ENCODE data around the gene GDF3. TPM values are rescaled to one million over a fixed set of nuclear protein-coding genes. Genes with fewer than 3 reads are reported as not detected.

The GDF3 gene
- total and polyA plus RNA-seq, 9 of the 15 experiments (the other 6 are each of a cell fraction or from before 2014, with no cell fraction given), result not detected

- H4K20me1 ChIP-seq (replicated peaks; ENCODE audit: control insufficient read depth, insufficient read depth, low read length), result no peaks in the 10 kb centered on the region
- ChIA-PET CTCF (ENCODE audit: low intra/inter-chr PET ratio) (no interaction called here), POLR2A (no interaction called here)
- WGBS (ENCODE audit: insufficient coverage, low coverage, missing lambda C conversion rate), result 10% methylated on average over 8 of the region's 9 CpGs
- DNase-seq (ENCODE audit: extremely low read depth in 1 of 4, low spot score in 3 of 4) (no peak), ATAC-seq (no peak), FAIRE-seq (no peak)
- H3K27me3 ChIP-seq (ENCODE audit: control insufficient read depth in 2 of 2, insufficient read depth in 2 of 2, low read length in 2 of 2), result peaks cover 0 to 4% of the 10 kb centered on the region in 2 experiments; a peak in 1 of 5 replicates
- H3K36me3 ChIP-seq (ENCODE audit: control insufficient read depth, insufficient read depth, low read length), result no peaks in the 10 kb centered on the region
- H3K4me1 ChIP-seq (replicated peaks in 1 of 2; ENCODE audit: control insufficient read depth in 2 of 2, insufficient read depth in 2 of 2, low read length in 2 of 2), result no peaks in the 10 kb centered on the region; a peak in 1 of 5 replicates
- intact Hi-C loops (cut with micrococcal nuclease) (no loop called here), in situ Hi-C loops (cut with MboI) (loop anchor here (10.0 kb wide), 1 partner anchor 125 kb away; no protein-coding TSS in a partner anchor)
- no peak overlapping the region for H3K27ac ChIP-seq (ENCODE audit: extremely low read depth, low read depth, low read length)
- no peaks in the 10 kb centered on the region for H3K9me3 ChIP-seq (replicated peaks; ENCODE audit: control insufficient read depth, insufficient read depth, low read depth, low read length)
- no TSS peak for BruUV-seq (replicated peaks)
- no peak overlapping the region for H3K4me2 ChIP-seq (ENCODE audit: insufficient read depth, low read length)
- TF ChIP-seq CLOCK (CRISPR knock-in tag; IDR thresholded peaks at IDR 0.05; ENCODE audit: borderline replicate concordance), result no peak
- TF ChIP-seq HBP1 (CRISPR knock-in tag; IDR thresholded peaks at IDR 0.05), result no peak
- no peak for TF ChIP-seq ZBTB9 (CRISPR knock-in tag; IDR thresholded peaks at IDR 0.05)
- no peak for TF ChIP-seq ZBTB7A (IDR thresholded peaks at IDR 0.05; ENCODE audit: borderline replicate concordance, control insufficient read depth, low read depth, low read length)
- TF ChIP-seq NFATC3 (IDR thresholded peaks at IDR 0.05), result no peak
- TF ChIP-seq ZNF609 (CRISPR knock-in tag; IDR thresholded peaks at IDR 0.05; ENCODE audit: borderline replicate concordance), result no peak
- TF ChIP-seq FOXK2 (conservative IDR thresholded peaks at IDR 0.05 in 1 of 2, IDR thresholded peaks at IDR 0.05 in 1 of 2; ENCODE audit: low read depth in 2 of 2), result no peak
- TF ChIP-seq SREBF2 (CRISPR knock-in tag; IDR thresholded peaks at IDR 0.05), result no peak
- TF ChIP-seq MTA1 (IDR thresholded peaks at IDR 0.05; ENCODE audit: borderline replicate concordance), result no peak
- TF ChIP-seq FOXA1 (IDR thresholded peaks at IDR 0.05; ENCODE audit: borderline replicate concordance), result no peak
- H3K9me1 ChIP-seq (ENCODE audit: control insufficient read depth, insufficient read depth, low read length), result no peaks in the 10 kb centered on the region
- no peaks in the 10 kb centered on the region for H3K79me2 ChIP-seq (ENCODE audit: control insufficient read depth, insufficient read depth, low read length)
- H3K4me3 ChIP-seq, result no peak overlapping the region
- no peak overlapping the region for H2AFZ ChIP-seq (ENCODE audit: low read depth, low read length)
- no peak overlapping the region for H3K9ac ChIP-seq (ENCODE audit: insufficient read depth in 1 of 2, low read depth in 2 of 2, low read length in 2 of 2)
Observed at GRCh38 chr12:7679251-7680045, 16.1 kb downstream of the GDF3 start.
